ENCODE measurements around the gene FHIT.

Gene FHIT

DNA sequence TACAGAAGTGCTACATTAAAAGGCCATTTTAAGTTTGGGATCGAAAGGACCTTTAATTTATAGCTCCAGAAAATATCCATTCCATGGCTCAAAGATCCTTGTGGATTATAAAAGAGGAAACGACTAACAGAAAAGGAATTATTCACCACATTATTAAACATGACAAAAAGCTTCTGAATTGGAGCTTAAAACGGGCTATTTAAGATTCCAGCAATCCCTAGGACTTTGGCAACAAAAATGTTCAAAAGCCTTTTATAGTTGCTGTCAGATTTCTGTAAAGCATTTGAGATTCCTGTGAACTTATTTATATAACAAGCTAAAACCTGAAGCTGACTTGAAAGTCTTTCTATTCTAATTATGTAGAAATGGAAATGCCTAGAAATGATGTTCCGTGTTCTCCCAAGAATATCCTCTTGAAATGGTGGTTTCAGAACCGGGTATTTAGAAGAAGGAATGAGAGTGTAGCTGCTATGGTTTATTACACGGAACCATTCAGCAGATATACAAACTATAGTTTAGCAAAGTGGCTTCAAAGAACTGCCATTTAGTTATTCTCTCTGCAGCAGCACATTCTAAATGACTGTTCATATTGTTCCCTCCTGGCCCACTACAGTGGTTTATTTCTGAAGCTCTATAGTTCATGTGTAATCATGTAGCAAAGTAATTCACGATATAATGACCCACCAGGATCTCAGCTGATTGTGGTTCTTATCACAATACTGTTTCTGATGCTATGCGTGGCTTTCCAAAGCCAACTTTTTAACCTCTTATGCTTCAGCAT lies 961.7 kb downstream of the FHIT start:
- no peaks in the 10 kb centered on the region for H3K9me3 ChIP-seq (ENCODE audit: control insufficient read depth, low read length)
- no peak overlapping the region for H3K4me3 ChIP-seq (ENCODE audit: low read depth, low read length)
- no peaks in the 10 kb centered on the region for H3K36me3 ChIP-seq (ENCODE audit: control insufficient read depth, insufficient read depth, low read length)
- no peak overlapping the region for H3K4me2 ChIP-seq (ENCODE audit: low read length)
- no peak overlapping the region for H2AFZ ChIP-seq
- no peak overlapping the region for H3K9ac ChIP-seq
- H3K27me3 ChIP-seq (ENCODE audit: control insufficient read depth, insufficient read depth, low read length) = no peaks in the 10 kb centered on the region
- no peaks in the 10 kb centered on the region for H3K79me2 ChIP-seq
- no peak overlapping the region for H3K27ac ChIP-seq
- no peaks in the 10 kb centered on the region for H3K4me1 ChIP-seq
- no peak for TF ChIP-seq CTCF (IDR thresholded peaks at IDR 0.05)

DNA sequence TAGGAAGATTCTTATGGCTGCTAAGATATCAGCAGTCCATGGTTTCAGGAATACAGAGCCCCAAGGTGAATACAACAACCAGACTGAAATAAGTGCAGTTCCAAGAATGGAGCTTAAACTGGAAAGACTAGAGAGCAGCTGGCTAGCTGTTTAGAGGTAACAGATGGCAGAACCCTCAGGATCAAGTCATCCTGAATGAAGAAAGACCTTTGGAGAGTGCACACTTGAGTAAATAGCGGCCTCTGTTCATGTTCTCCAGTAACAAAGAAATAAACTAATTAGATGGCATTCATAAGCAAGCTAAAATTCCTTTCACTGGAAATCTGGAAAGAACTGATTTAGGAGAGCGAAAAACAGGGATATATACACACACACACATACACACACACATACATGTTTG lies 968.4 kb downstream of the FHIT start:
- H3K9me3 ChIP-seq (ENCODE audit: control insufficient read depth, low read length) = no peaks in the 10 kb centered on the region
- no peak overlapping the region for H3K4me3 ChIP-seq (ENCODE audit: low read depth, low read length)
- H3K9ac ChIP-seq = no peak overlapping the region
- no peak overlapping the region for H3K27ac ChIP-seq
- H3K79me2 ChIP-seq = no peaks in the 10 kb centered on the region
- H3K4me2 ChIP-seq (ENCODE audit: low read length) = no peak overlapping the region
- H2AFZ ChIP-seq = no peak overlapping the region
- no peak for TF ChIP-seq CTCF (IDR thresholded peaks at IDR 0.05)
- no peaks in the 10 kb centered on the region for H3K36me3 ChIP-seq (ENCODE audit: control insufficient read depth, insufficient read depth, low read length)
- no peaks in the 10 kb centered on the region for H3K4me1 ChIP-seq
- no peaks in the 10 kb centered on the region for H3K27me3 ChIP-seq (ENCODE audit: control insufficient read depth, insufficient read depth, low read length)

DNA sequence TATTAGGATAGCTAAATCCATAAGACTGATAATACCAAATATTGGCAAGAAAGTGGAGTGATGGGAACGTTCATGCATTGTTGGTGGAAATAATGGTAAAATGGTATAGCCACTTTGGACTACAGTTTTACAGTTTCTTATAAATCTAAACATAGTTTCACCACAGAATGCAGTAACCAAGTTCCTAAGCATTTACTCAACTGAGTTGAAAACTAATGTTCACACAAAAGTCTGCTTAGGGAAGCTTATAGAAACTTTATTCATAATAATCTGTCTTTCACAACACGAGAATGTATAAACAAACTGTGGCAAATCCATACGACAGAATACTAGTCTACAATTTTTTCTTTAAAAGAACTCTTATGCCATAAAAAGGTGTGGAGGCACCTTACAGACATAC lies 969.3 kb downstream of the FHIT start:
- Histone ChIP-seq H3K9ac (no peak overlapping the region), H3K9me3 (ENCODE audit: control insufficient read depth, low read length) (no peaks in the 10 kb centered on the region), H3K4me3 (ENCODE audit: low read depth, low read length) (no peak overlapping the region), H3K4me1 (no peaks in the 10 kb centered on the region), H3K27ac (no peak overlapping the region), H3K4me2 (ENCODE audit: low read length) (no peak overlapping the region), H3K36me3 (ENCODE audit: control insufficient read depth, insufficient read depth, low read length) (no peaks in the 10 kb centered on the region), H3K79me2 (no peaks in the 10 kb centered on the region), H2AFZ (no peak overlapping the region), H3K27me3 (ENCODE audit: control insufficient read depth, insufficient read depth, low read length) (no peaks in the 10 kb centered on the region)
- no peak for TF ChIP-seq CTCF (IDR thresholded peaks at IDR 0.05)

- Histone ChIP-seq H3K9me3 (ENCODE audit: control insufficient read depth, low read length) (no peaks in the 10 kb centered on the region), H3K9ac (no peak overlapping the region), H3K27me3 (ENCODE audit: control insufficient read depth, insufficient read depth, low read length) (no peaks in the 10 kb centered on the region), H3K27ac (no peak overlapping the region), H3K4me3 (ENCODE audit: low read depth, low read length) (no peak overlapping the region), H3K4me1 (peaks cover 5% of the 10 kb centered on the region), H3K79me2 (no peaks in the 10 kb centered on the region), H3K36me3 (ENCODE audit: control insufficient read depth, insufficient read depth, low read length) (no peaks in the 10 kb centered on the region), H2AFZ (no peak overlapping the region), H3K4me2 (ENCODE audit: low read length) (no peak overlapping the region)
- no peak for TF ChIP-seq CTCF (IDR thresholded peaks at IDR 0.05)
Measured at GRCh38 chr3:60277361-60277800, 973.9 kb downstream of the FHIT start.

GRCh38 chr3:60276615-60277014 lies 974.6 kb downstream of the FHIT start:
- Histone ChIP-seq H3K4me1 (peaks cover 5% of the 10 kb centered on the region), H3K79me2 (no peaks in the 10 kb centered on the region), H3K36me3 (ENCODE audit: control insufficient read depth, insufficient read depth, low read length) (no peaks in the 10 kb centered on the region), H3K27me3 (ENCODE audit: control insufficient read depth, insufficient read depth, low read length) (no peaks in the 10 kb centered on the region), H3K9me3 (ENCODE audit: control insufficient read depth, low read length) (no peaks in the 10 kb centered on the region), H3K4me2 (ENCODE audit: low read length) (no peak overlapping the region), H3K4me3 (ENCODE audit: low read depth, low read length) (no peak overlapping the region), H2AFZ (no peak overlapping the region), H3K27ac (no peak overlapping the region), H3K9ac (no peak overlapping the region)
- TF ChIP-seq CTCF (IDR thresholded peaks at IDR 0.05) = no peak
